ENCODE measurements around the gene LRCH2.

DNA sequence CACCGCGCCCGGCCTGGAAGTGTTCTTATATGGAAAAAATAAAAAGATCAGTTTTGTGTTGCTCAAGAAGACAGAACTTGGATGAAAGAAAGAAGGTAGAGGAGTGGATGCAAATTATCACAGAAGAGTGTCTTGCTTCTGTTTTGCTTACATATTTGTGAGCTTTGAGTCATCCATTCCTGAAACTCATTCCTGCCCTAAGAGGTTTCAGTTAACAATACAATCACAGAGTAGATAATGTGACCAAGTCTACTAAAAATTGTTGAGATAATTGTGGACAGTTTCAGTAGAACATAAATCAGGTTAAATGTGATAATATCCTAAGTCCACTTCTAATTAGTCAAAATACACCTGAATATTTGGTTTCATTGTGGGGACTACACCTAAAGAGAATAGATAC is 26.4 kb upstream of the LRCH2 start:
- TF ChIP-seq GATA2 (IDR thresholded peaks at IDR 0.05; ENCODE audit: low read depth, low read length) (no peak), GATA3 (IDR thresholded peaks at IDR 0.05; ENCODE audit: low read depth, low read length) (no peak)

Data from SH-SY5Y (cell line).